Measurements from ENCODE around the gene CNIH1. TPM values are rescaled to one million over a fixed set of nuclear protein-coding genes. Genes with fewer than 3 reads are reported as not detected.

CNIH1 gene
- total RNA-seq, 1 donor from 2014 or later, result 71.9 TPM

- Mint-ChIP-seq H3K27me3 (ENCODE audit: unreplicated experiment) (no peaks in the 10 kb centered on the region), H3K9me3 (ENCODE audit: unreplicated experiment) (no peaks in the 10 kb centered on the region), H3K4me3 (ENCODE audit: unreplicated experiment) (no peak overlapping the region), H3K27ac (ENCODE audit: unreplicated experiment) (no peak overlapping the region), H3K36me3 (ENCODE audit: unreplicated experiment) (no peaks in the 10 kb centered on the region), H3K4me1 (ENCODE audit: low read depth, unreplicated experiment) (peaks cover 3% of the 10 kb centered on the region)
- no peak for DNase-seq
- no peak for TF ChIP-seq CTCF (IDR thresholded peaks at IDR 0.05; ENCODE audit: partially characterized antibody, unreplicated experiment)
Observed at GRCh38 chr14:54428527-54428926, 12.6 kb downstream of the CNIH1 start.

- TF ChIP-seq CTCF (IDR thresholded peaks at IDR 0.05; ENCODE audit: partially characterized antibody, unreplicated experiment), result no peak
- Mint-ChIP-seq H3K36me3 (ENCODE audit: unreplicated experiment) (no peaks in the 10 kb centered on the region), H3K27ac (ENCODE audit: unreplicated experiment) (no peak overlapping the region), H3K9me3 (ENCODE audit: unreplicated experiment) (no peaks in the 10 kb centered on the region), H3K4me1 (ENCODE audit: low read depth, unreplicated experiment) (peaks cover 3% of the 10 kb centered on the region), H3K27me3 (ENCODE audit: unreplicated experiment) (no peaks in the 10 kb centered on the region), H3K4me3 (ENCODE audit: unreplicated experiment) (no peak overlapping the region)
- DNase-seq, result no peak
Observed at GRCh38 chr14:54427871-54428270, 13.3 kb downstream of the CNIH1 start.

GRCh38 chr14:54425537-54426274 lies 15.5 kb downstream of the CNIH1 start:
- DNase-seq, result no peak
- Mint-ChIP-seq H3K27me3 (ENCODE audit: unreplicated experiment) (no peaks in the 10 kb centered on the region), H3K9me3 (ENCODE audit: unreplicated experiment) (no peaks in the 10 kb centered on the region), H3K36me3 (ENCODE audit: unreplicated experiment) (no peaks in the 10 kb centered on the region), H3K27ac (ENCODE audit: unreplicated experiment) (no peak overlapping the region), H3K4me1 (ENCODE audit: low read depth, unreplicated experiment) (no peaks in the 10 kb centered on the region), H3K4me3 (ENCODE audit: unreplicated experiment) (no peak overlapping the region)
- no peak for TF ChIP-seq CTCF (IDR thresholded peaks at IDR 0.05; ENCODE audit: partially characterized antibody, unreplicated experiment)

GRCh38 chr14:54425068-54425467 lies 16.1 kb downstream of the CNIH1 start:
- Mint-ChIP-seq H3K9me3 (ENCODE audit: unreplicated experiment) (no peaks in the 10 kb centered on the region), H3K27ac (ENCODE audit: unreplicated experiment) (no peak overlapping the region), H3K4me3 (ENCODE audit: unreplicated experiment) (no peak overlapping the region), H3K36me3 (ENCODE audit: unreplicated experiment) (no peaks in the 10 kb centered on the region), H3K27me3 (ENCODE audit: unreplicated experiment) (no peaks in the 10 kb centered on the region), H3K4me1 (ENCODE audit: low read depth, unreplicated experiment) (no peaks in the 10 kb centered on the region)
- TF ChIP-seq CTCF (IDR thresholded peaks at IDR 0.05; ENCODE audit: partially characterized antibody, unreplicated experiment), result no peak
- no peak for DNase-seq

GRCh38 chr14:54424479-54424901 lies 16.7 kb downstream of the CNIH1 start:
- no peak for DNase-seq
- Mint-ChIP-seq H3K36me3 (ENCODE audit: unreplicated experiment) (no peaks in the 10 kb centered on the region), H3K27ac (ENCODE audit: unreplicated experiment) (no peak overlapping the region), H3K4me1 (ENCODE audit: low read depth, unreplicated experiment) (no peaks in the 10 kb centered on the region), H3K9me3 (ENCODE audit: unreplicated experiment) (no peaks in the 10 kb centered on the region), H3K27me3 (ENCODE audit: unreplicated experiment) (no peaks in the 10 kb centered on the region), H3K4me3 (ENCODE audit: unreplicated experiment) (no peak overlapping the region)
- TF ChIP-seq CTCF (IDR thresholded peaks at IDR 0.05; ENCODE audit: partially characterized antibody, unreplicated experiment), result no peak
